Hematopoietic multipotent progenitor cell treated with erythropoietin and hydrocortisone succinate and interleukin-3 and kit ligand, for 8 days (in vitro differentiated cells): ENCODE measurements around the gene SSR2.
"Not testable (repeated sequence)": the region's sequence is repeated elsewhere in the genome, so short reads cannot be mapped to it uniquely, and the experiment has no call there.

ENCODE experiments used
- DNase-seq: peaks from one replicate; pipeline ENCODE4 v3.0.0-alpha.2; 2015

The SSR2 gene

GRCh38 chr1:155990005-155990739 is 30.6 kb downstream of the SSR2 start:
- DNase-seq, result no peak

GRCh38 chr1:155989242-155990004 is 31.3 kb downstream of the SSR2 start:
- DNase-seq, result peak; percentile 78

DNA sequence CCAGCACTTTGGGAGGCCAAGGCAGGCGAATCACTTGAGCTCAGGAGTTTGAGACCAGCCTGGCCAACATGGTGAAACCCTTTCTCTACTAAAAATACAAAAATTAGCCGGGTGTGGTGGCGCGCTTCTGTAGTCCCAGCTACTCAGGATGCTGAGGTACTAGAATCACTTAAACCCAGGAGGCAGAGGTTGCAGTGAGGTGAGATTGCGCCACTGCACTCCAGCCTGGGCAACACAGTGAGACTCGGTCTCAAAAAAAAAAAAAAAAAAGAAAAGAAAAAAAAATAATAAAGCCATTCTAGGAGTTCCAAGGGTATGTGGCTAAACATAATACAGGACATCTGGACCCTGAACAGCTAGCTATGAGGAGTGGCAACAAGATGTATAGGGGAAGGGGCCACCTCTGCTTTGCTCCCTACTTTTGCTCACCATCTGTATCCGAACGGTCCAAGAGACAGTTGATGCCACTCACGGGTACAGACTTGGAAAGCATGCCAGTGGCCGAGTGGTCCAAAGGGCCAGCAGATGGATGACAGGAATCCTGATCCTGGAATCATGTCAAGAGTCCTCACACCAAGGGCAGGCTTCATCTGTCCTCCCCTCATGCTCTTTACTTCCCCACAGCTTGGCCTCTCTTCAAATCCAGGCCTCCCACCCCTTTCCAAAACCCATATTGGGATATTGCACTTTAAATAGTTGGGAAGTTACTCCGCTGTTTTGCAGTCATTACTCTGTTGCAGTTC is 35.7 kb downstream of the SSR2 start:
- DNase-seq, result not testable (repeated sequence)

DNA sequence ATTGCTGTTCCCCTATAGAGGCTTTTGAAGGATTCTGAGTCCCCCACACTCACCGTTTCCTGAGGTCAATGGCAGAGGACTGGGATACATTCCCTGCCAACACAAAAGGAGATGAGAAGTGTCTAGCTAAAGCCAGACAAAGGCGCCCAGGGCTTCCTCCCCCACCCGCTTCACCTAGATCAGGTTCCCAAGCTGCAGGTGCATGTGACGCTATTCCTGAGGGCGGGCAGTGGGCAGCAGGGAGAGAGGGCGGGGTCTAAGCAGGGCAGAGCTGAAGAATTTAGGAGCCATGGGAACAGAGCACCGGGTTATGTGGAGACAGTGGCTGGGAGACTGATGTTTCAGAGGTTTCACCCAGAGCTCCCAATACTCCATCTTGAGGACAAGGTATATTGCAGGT is 36.4 kb downstream of the SSR2 start:
- DNase-seq, result no peak

GRCh38 chr1:155983191-155984024 is 37.3 kb downstream of the SSR2 start:
- peak; percentile 37 for DNase-seq

DNA sequence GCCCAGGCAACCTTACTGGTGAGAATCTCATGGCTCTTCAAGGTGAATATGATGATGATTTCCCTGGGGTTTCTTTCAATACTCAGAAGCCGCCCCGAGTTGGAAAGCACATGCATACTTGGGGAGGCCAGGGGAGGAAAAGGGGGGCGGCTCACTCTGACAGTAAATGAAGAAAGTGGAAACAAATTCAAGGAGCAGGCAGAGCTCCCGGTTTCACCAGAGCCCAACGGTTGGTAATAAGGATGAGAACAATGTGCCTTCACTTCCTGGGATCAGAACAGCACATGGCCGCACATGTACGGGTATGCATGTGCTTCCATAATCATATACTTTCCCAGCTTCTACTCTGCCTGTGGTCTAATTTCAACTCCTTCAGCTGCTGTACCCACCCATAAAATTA is 38.6 kb downstream of the SSR2 start:
- no peak for DNase-seq

DNA sequence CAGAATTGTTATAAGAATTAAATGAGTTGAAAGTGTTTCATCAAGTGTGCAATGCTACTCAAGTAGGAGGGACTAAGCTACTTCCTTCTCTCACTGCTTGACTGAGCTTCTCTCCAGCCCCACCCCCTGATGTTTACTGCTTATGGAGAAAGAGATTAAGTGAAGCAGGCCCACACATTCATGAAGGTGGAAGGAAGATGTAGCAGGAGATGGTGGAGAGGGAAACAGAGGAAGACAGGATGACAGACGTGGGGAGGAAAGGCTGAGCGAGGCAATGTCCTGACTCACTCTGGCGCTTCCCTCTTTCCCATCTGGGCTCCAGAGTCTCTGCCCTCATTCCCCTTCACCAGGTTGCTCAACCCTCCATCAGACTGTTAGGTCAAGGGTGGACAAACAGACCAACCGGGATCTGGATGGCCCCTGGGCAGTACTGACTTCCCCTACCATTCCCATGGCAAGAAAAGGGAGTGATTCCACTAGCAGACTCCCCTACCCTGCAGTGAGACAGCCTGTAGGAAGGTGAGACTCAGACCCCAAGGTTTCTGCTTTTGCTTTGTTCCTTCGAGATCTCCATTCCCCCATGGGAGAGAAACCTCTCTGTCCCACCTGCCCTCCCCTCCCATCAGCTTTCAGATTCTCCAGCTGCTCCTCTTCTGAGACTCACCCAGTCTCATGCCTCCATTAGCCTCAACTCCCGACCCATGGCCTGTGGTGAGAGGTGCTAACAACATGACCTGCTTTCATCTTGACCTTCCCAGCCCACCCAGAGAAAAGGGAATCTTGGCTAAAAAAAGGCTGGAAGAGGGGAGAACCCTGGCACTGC is 39.3 kb downstream of the SSR2 start:
- peak; percentile 64 for DNase-seq

DNA sequence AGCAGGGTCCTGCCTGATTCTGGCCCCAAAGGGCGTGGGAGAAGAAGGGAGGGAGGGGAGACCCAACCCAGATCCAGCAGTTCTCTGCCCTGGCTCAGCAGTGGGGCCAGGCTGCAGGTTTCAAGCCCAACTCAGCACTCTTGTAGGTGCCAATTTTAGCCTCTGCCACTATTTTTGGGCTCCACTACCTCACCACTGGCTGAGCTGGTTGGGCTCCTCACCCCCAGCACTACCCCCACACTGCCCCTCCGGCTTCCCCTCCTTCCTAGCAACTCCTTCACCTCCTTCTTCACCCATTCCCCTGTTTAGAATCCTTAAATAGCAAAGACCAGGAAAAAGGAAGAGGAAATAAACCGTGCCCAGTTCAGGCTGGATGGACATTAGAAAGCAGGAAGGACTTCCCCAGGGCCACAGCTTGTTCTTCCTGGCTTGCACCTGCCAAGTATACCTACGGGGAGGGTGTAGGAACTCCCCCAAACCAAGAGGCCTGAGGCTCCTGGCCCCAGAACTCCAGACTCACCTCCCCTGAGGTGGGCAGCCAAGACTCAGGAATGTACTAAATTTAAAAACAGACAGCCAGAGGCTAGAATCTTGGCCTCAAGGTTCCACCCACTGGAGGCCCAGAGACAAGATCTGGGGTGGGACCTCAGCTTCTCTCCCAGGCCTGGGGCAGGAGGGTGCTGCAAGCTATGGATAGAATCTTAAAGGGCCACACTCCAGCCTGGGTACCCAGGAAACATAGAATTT is 41.0 kb downstream of the SSR2 start:
- peak; percentile 88 for DNase-seq

GRCh38 chr1:155978973-155979429 is 41.8 kb downstream of the SSR2 start:
- peak; percentile 59 for DNase-seq

DNA sequence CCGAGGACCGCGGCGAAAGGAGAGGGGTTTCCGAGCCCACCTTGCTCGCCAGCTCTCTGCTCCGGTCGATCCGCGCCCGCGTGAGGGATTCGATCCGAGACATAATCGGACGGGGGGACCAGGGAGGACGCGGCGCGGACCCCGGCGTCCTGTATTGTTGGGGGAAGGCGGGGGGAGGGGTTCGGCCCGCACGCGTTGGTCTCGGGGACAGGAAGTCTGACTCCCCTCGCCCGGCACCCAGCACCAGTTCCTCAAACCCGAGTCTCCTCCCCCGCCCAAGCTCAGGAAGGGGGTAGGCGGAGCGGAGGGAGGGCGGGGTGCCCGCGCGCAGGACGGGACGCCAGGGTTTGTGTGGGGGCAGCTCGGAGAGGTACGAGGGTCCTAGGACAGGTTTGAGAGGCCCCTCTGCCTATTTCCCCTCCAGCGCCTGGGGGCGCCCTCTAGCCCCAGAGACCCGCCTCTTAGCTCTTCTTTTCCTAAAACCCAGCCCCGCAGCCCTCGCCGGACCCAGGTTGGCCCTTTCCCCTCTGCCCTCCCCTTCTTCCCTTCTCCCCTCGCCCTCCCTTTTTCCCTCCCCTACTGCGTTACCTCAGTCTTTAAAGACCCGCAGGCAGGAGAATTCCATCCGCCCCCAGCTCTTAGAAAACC is 42.3 kb downstream of the SSR2 start, which contains the start of gene ARHGEF2:
Gene ARHGEF2, minus strand, starts transcription at position 223 of the 648 bp plus-strand sequence. Its CDS starts 120 bp downstream, at position 103.
- DNase-seq, result peak; percentile 84

DNA sequence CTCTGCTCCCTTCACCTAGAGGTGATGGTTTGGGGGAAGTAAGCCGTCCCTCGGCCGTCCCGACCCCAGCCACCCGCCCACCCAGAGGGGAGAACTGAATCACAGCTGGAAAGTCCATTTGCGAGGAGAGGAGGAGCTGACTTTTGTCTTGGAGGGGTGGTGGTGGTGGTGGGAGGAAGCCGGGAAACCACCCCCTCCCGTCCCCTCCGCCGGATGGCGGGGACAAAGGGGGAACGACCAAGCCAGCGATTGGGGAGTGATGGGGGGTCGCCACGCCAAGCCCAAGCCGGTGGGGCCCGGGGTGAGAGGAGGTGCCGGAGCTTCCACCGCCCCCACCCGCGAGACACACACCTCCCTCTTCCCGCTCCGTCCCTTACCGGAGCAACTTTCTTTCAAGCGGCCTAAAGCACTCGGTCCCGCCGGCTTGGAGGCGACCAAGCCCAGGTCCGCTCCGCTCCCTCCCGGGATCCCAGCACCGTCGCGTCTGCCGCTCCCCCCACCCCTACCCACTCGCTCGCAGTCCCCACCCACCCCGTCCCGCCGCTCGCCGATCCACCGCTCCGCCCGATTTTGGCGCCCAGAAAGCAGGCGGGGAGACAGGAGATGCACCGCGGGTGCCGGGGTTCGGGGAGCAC is 42.9 kb downstream of the SSR2 start:
- no peak for DNase-seq

DNA sequence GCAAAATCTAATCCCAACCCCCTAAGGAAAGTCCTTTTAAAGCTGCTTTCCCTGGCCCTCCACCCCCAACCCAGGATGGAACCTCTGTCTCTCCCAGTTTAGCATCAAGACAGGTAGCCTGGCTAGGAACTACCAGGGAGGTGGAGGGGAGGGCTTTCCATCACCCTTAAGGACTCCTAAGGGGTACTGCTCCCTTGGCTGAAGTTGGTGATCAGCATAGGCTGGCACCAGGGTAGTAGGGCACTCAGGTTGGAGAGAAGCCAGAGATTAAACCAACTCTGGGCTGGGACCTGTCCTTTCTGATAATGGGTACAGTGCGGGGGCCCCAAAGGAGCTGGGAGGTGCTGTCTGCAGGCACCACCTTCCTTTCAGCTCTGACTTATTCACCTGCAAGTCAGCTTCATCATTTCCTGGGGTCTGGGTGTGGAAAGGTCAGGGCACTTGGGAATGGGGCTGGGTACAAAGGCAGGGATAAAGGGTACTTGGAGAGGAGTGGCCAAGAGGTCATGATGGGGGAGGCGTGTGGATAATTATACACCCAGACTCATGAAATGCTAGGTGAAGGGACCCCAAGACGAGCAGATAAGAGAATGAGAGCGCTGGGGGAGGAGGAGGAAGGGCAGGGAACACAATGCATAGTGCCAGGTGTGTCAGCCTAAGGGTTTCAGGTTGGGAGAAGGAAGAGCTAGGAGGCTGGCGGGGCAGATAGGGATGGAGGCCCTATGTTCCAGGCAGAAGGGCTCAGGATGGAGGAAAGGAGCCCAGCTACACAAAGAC is 43.6 kb downstream of the SSR2 start:
- DNase-seq, result peak; percentile 93

DNA sequence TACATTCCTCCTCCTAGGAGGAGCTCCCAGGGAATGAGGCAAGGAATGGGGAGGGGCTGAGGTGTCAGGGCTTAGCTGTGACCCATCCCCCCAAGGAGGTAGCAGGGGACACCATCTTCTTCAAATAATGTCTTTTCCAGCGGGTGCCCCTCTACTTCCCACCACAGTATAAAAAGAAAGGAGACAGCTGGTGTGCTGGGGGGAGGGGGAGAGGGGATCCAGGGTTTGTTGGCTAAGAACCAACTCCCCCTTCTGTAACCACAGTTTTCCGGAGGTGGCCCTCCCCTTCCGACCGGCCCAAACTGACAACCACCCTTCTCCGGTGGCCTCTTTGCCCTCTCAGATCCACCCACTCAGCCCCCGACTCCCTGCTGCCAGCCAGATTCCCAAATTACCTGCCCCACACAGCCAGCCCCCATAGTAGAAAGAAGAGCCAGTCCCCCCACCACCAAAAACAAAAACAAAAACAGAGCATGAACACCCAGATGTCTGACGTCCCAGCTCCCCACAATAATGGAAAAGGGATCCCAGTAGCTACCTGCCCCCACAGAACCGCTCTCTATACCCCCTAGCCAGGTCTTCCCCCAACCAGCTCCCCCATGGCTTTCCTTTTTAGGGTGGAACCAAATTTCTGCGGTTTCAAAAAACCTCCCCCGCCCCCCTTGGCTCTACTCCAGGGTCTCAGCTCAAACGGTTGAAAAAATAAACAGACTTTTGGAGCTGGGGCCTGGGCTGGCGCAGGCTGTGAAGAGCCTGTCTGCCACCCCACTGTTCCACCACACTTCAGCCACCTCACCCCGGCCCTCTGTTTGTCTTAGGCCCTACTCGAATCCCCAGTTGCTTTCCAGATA is 44.5 kb downstream of the SSR2 start:
- DNase-seq, result peak; percentile 91

DNA sequence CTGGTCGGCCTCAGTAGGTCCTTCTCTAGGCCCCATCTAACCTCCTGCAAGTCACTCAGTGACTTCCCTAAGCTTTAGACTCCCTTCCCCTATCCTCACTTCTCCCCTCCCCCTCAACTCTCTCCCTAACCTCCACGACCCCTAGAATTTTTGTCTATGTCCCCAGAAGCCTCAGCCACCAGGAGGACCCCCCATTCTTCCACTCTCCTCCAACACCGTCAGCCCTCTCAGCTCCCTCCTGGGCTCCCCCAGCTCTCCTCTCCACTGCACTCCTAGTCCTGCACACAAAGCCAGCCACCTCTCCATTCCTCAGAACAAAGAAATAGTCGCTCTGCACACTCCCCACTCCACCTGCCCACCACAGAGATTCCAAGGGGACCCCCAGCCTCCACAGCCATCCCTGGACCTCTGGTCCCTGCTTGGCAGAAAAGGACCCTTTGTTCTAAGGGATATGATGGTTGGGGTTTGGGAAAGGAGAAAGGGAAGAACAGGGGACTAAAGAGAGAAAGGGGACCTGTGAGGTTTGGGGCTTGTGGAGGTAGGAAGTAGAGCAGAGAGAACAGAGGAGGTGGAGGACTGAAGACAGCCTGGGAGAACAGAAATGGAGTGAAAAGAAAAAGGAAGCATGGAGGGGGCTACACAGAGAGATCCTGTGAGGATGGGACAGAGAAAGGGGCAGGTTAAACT is 45.2 kb downstream of the SSR2 start:
- DNase-seq, result no peak

DNA sequence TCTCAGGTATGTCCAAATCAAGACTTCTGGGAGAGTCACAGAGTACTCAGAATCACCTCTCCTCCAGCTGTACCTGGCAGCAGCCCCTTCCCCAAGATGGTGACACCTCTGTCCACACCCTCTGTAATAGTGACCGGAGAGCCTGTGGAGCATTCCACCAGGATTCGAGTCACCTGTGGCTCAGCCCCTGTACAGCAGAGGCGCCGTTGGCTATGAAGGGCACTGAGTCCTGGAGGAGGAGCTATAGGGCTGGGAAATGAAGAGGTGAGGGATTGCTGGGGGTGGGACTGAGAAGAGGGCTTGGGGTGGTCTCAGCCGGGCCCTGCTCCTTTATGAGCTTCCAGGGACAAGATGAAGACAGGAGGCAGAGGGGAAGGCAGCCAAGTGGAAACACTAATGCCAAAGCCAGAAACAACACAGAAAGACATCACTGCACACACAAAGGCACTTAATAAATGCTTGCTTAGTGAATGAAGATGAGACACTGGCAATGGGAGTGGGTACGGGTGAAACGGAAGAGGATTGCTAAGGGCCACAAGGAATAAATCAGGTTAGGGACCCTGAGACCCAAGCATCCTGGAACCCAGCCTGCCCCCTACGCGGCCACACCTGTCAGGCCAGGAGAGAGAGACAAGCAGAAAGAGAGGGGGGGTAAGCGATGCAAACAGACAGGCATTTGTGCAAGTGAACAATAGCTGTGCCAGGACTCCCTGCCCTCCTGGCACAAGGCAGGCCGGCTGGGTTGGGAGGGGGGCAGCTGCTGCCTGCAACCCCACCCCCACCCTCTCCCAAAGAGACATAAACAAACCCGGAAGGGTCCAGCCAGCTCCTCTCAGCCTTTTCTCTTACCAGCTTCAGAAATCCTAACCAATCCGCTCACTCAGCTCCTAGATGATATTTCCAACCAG is 46.3 kb downstream of the SSR2 start:
- DNase-seq, result no peak

DNA sequence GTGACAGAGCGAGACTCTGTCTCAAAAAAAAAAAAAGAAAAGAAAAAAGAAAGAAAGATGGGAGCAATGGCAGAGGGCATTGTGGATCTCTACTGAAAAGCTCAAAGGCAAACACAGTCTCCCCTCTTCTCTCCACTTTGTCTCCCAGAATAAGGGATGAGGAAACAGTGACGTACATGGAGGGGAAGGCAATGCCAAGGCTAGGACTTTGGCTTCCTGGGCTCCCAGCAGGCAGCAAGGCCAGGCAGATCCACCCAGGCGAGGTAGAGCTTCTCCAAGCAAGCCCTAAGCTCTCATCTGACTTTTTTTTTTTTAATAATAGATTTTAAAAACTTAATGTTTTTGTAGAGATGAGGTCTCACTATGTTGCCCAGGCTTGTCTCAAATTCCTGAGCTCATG is 47.0 kb downstream of the SSR2 start:
- no peak for DNase-seq
